HG03108 (cell line): ENCODE data around the gene GRID2.

Source experiments
- ATAC-seq: cut with Tn5 transposase; IDR thresholded peaks from one replicate; pipeline ENCODE4 v1.9.1; 2021; ENCODE audit warnings: moderate library complexity; ENCODE audit not compliant: unreplicated experiment

GRID2 gene

GRCh38 chr4:93178279-93178678, 874.5 kb downstream of the GRID2 start:
- ATAC-seq = no peak

- ATAC-seq = no peak
These were observed 875.3 kb downstream of the GRID2 start for GRCh38 chr4:93179044-93179443.

- no peak for ATAC-seq
These were observed 879.0 kb downstream of the GRID2 start for GRCh38 chr4:93182722-93183121.

DNA sequence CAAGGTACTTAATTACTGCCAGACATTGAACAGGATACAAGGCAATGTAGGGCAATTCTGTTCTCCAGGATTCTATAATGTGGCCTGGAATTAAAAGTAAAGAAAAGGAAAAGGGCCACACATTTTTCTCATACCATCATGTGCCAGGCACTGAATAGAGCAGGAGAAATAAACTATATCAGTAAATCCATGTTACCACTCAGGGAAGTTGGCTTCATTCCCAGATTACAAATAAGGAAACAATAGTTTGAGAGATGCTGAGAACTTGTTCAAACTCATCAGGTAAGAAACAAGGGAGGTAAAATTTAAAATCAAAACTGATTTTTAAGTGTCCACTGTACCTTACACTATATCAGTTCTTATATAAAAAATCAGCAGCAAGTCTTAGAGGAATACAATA, 879.8 kb downstream of the GRID2 start:
- ATAC-seq = no peak

- no peak for ATAC-seq
These were observed 880.3 kb downstream of the GRID2 start for GRCh38 chr4:93184053-93184452.

DNA sequence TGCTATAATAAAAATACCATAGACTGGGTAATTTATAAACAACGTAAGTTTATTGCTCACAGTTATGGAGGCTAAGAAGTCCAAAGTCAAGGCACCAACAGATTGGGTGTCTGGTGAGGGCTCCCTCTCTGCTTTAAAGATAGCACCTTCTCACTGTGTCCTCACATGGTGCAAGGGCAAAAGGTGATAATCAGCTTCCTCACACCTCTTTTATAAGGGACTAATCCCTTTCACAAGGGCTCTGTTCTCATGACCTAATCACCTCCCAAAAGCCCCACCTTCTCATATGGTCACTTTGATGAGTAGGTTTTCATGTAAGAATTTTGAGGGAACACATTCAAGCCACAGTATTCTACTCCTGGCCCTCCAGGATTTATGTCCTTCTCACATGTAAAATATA, 883.1 kb downstream of the GRID2 start:
- no peak for ATAC-seq

DNA sequence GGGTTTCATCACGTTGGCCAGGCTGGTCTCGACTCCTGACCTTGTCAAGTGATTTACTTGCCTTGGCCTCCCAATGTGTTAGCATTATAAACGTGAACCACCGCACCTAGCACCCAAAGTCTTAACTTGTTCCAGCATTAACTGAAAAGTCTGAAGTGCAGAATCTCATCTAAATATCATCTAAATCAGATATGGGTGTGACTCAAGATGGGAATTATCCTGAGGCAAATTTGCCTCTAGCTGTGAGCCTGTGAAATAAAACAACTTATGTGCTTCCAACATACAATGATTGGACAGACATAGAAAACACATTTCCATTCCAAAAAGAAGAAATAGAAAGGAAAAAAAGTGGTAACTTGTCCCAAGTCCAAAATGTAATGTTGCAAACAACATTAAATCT, 883.7 kb downstream of the GRID2 start:
- ATAC-seq = no peak

DNA sequence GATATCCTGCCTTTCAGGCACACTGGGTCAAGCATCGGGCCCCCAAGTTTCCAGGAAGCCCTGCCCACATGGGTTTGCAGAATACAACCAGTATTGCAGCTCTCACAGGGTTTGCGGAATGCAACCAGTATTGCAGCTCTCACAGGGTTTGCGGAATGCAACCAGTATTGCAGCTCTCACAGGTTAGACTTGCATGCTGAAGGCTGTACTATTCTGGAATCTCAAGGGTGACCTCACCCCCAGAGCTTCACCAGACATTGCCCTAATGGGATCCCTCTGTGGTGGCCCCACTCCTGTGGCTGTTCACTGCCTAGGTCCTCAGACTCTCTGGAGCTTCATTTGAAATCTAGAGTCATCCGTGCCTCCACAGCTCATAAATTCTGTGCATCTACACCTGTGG, 884.1 kb downstream of the GRID2 start:
- ATAC-seq = no peak

DNA sequence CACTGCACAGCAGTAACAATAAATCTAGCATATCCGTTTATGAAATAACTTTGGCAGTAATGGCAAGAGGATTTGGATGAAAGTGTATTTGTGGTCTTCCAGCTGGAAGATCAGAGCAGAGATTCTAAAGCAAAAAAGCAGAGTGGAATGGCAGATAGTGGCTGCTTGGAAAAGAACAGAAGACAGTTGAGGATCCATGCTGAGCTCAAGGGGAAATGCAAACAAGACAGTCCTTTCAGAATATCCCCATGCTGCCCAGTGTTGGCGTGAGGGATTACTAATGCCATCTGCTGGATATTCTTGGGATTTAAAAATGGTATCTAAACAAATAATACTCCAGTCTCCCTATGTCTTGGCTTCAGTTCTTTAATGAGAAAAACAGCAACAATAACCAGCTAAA, 895.7 kb downstream of the GRID2 start:
- no peak for ATAC-seq

GRCh38 chr4:93201471-93202096, 897.8 kb downstream of the GRID2 start:
- no peak for ATAC-seq

DNA sequence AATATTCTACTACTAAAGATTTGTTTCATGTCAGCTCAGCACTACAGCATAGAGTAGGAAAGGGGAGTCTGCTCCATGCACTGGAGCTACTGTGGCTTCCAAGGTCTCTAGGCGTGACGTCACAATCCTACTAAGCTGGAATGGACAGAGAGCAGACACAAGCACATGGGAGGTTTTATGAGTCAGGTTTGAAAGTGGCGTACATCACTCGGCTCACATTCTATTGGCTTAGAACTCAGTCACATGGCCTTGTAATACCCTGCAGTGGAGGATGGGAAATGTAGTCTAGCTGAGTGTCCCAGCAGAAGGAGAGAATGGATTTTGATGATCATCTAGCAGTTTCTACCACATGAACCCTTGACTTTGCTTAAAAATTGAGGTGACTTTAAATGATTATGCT, 899.9 kb downstream of the GRID2 start:
- ATAC-seq = no peak

- no peak for ATAC-seq
These were observed 908.5 kb downstream of the GRID2 start for GRCh38 chr4:93212250-93212649.

- ATAC-seq = no peak
These were observed 912.9 kb downstream of the GRID2 start for GRCh38 chr4:93216646-93217045.

- no peak for ATAC-seq
These were observed 913.7 kb downstream of the GRID2 start for GRCh38 chr4:93217431-93217830.

- no peak for ATAC-seq
These were observed 918.0 kb downstream of the GRID2 start for GRCh38 chr4:93221771-93222170.

- no peak for ATAC-seq
These were observed 924.3 kb downstream of the GRID2 start for GRCh38 chr4:93228021-93228420.

- ATAC-seq = no peak
These were observed 929.1 kb downstream of the GRID2 start for GRCh38 chr4:93232883-93233282.

DNA sequence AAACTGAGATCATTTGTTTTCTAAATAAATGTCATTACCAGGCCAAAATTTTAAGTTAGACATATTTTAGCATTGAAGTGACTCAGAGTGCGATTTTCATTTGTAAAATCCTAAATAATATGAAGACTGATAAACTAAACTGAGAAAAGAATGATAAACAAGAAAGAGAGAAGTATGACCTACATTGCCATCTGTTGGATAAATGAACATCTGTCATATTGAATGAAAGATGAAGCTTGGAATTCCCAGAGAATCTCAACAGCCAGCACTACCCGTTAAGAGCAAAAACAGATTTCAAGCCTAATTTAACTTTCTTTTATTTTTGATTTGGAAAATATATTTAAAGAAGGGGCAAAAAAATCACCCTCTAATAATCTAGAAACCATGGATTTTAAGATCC, 933.8 kb downstream of the GRID2 start:
- no peak for ATAC-seq

DNA sequence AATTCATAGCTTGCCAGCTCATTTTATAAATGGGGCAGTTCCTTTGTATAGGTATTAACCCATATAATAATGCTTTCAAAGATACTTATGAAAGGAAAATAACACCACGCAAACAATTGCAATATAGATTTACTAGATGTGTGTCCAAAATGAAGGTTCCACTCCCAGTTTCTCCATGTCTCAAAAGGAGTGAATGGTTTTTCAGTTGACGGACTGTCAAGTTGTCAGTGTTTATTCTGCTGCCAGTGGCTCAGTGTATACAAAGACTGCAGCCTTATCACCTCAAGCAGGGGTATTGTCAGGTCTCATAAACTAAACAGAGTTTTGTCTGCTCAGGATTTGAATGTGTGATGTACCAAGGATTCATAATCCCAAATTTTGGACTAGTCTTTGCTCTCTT, 939.5 kb downstream of the GRID2 start:
- ATAC-seq = no peak

- ATAC-seq = no peak
These were observed 957.4 kb downstream of the GRID2 start for GRCh38 chr4:93261207-93261606.

DNA sequence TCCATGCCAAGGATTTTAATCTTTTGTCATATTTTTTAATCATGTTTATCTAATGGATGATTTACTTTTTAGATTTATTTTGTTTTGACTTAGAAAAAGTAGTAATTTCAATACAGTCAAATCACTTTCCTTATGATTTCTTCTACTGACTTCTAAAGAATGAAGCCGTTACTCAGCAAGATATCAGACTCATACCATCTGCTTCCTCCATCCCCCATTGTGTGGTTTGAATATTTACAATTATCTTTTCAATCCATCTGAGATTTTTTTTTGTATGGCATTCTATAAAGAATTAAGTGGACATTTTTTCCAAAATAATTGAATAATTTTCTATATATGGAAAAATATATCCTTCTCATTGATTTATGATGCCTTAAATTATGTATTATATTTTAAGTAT, 959.4 kb downstream of the GRID2 start:
- ATAC-seq = no peak

GRCh38 chr4:93267747-93268146, 964.0 kb downstream of the GRID2 start:
- no peak for ATAC-seq

GRCh38 chr4:93285346-93285745, 981.6 kb downstream of the GRID2 start:
- ATAC-seq = no peak

DNA sequence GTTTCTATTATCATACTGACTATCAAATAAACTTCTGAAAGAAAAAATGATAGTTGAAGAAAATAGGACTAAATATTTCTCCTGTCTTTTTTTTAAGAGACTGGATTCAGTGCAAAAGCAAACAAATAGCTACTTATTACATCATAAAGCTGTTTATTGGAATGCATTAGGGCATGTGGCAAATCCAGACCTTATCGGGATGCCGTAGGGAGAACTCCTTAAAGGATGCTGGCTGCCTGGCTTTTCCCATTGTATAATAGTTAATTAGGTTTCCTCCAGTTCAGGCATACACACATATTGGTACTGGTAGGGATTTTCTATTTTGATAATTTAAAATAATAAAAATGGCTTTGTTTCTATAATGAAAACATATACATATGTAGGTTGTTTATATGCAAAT, 985.5 kb downstream of the GRID2 start:
- no peak for ATAC-seq
